Adrenal gland (tissue), 12 donors: ENCODE data around the gene OTULIN. TPM values are rescaled to one million over a fixed set of nuclear protein-coding genes. Genes with fewer than 3 reads are reported as not detected.

ENCODE experiments used
- DNase-seq, 7 donors: peaks; one replicate each; pipeline ENCODE4 v3.0.0-alpha.2; 2019 to 2020
- H3K27ac ChIP-seq, 5 donors: fragments of 200-600 bp; sonication (generic) in 4 of 5; 1 replicate in 3 of 5; 2 replicates in 2 of 5; pipeline versions ENCODE4 v1.5.1 to v1.8.0; 2016 to 2020; ENCODE audit warnings: mild to moderate bottlenecking in 1 of 5
- H3K27me3 ChIP-seq: fragments of 200-600 bp; 2 replicates; pipeline ENCODE4 v1.8.0; 2021
- H3K36me3 ChIP-seq, 2 donors: fragments of 200-600 bp; replicated peaks in 1 of 2; 1 replicate in 1 of 2; 2 replicates in 1 of 2; pipeline versions ENCODE4 v1.5.1 to v1.8.0; 2018 to 2022
- H3K4me1 ChIP-seq, 2 donors: fragments of 200-600 bp; replicated peaks in 1 of 2; 1 replicate in 1 of 2; 2 replicates in 1 of 2; pipeline versions ENCODE4 v1.5.1 to v1.8.0; 2018 to 2021
- H3K4me3 ChIP-seq, 4 donors: fragments of 200-600 bp; sonication (generic) in 3 of 4; one replicate each; pipeline ENCODE4 v1.5.1; 2016 to 2018
- H3K9me3 ChIP-seq, 3 donors: fragments of 200-600 bp; sonication (generic) in 1 of 3; replicated peaks in 1 of 3; 1 replicate in 2 of 3; 2 replicates in 1 of 3; pipeline versions ENCODE4 v1.5.1 to v1.8.0; 2016 to 2021
- CTCF ChIP-seq, 6 experiments: fragments of 450-650 bp in 4 of 6; fragments of 200-600 bp in 2 of 6; sonication (generic) in 1 of 6; IDR thresholded peaks; 1 replicate in 5 of 6; 2 replicates in 1 of 6; pipeline versions ENCODE4 v1.5.1 to v1.8.0; 2016 to 2021; ENCODE audit warnings: antibody characterized with exemption in 6 of 6, mild to moderate bottlenecking in 2 of 6, moderate library complexity in 1 of 6
- POLR2A ChIP-seq, 2 donors: fragments of 450-650 bp; IDR thresholded peaks; one replicate each; pipeline ENCODE4 v1.6.1; 2017; ENCODE audit warnings: antibody characterized with exemption in 2 of 2, mild to moderate bottlenecking in 2 of 2, moderate library complexity in 1 of 2
- WGBS, 4 donors: extraction: QIAGEN DNeasy Blood & Tissue Kit in 2 of 4; methylation state at CpG; one replicate each; pipeline versions ENCODE4 v1.1.5 to v1.1.7; 2013 to 2017; 5-methylcytosine and 5-hydroxymethylcytosine counted together
- intact Hi-C, 2 donors: fragments of 100-400 bp; cut with DNase I; formaldehyde crosslinking; loops; one replicate each; pipeline versions ENCODE4 v1.14.1 to v1.15.0; 2022 to 2023
- polyA plus RNA-seq, 3 donors: library from polyadenylated mRNA; stranded (reverse); fragments of 200-250 nt in 2 of 3; fragments of 350-450 nt in 1 of 3; fragmentation: Illumina TruSeq in 1 of 3; extraction: RNeasy Lipid Tissue Mini Kit (QIAGEN cat#74804) in 1 of 3; gene quantifications; one replicate each; pipeline ENCODE4 v1.2.3, GENCODE V29; 2013 to 2014
- total RNA-seq, 9 donors: library from RNA; depleted of rRNA in 4 of 9; stranded (reverse); fragments of >200 nt in 4 of 9; fragments of 120-200 nt in 1 of 9; fragmentation: NEBNext Ultra II Directional in 1 of 9; extraction: Animal tissue kit (Norgen Biotek cat#: 25700) in 1 of 9; gene quantifications; one replicate each; pipeline versions ENCODE4 v1.1.0 to v1.2.4, GENCODE V29; 2013 to 2023
- donor health status: healthy with polysubstance abuse.
- donor health status: Bipolar disorder and iron deficiency.
- donor health status: DM: yes; HTN: yes; CAD: no.
- donor health status: DM: no; HTN: no; CAD: no.
- donor health status: DM: no; HTN: no; CAD: no.
- donor health status: DM: yes; HTN: yes; CAD: no.

The OTULIN gene
- total and polyA plus RNA-seq, 12 donors, result 2.8 to 40.8 (median 20.4) TPM

GRCh38 chr5:14748180-14748900 lies 83.8 kb downstream of the OTULIN start:
- intact Hi-C loops, result no loop called here
- no peaks in the 10 kb centered on the region for H3K4me1 ChIP-seq
- H3K27ac ChIP-seq, result no peak overlapping the region
- TF ChIP-seq CTCF (IDR thresholded peaks at IDR 0.05), result no peak
- TF ChIP-seq POLR2A (IDR thresholded peaks at IDR 0.05), result no peak
- H3K27me3 ChIP-seq, result no peaks in the 10 kb centered on the region
- no peak for DNase-seq
- H3K9me3 ChIP-seq, result no peaks in the 10 kb centered on the region
- 84 to 94% (median 87%) methylated on average over 5 to 12 of the region's 12 CpGs for WGBS, 4 donors
- peaks cover 0 to 52% of the 10 kb centered on the region in 2 donors for H3K36me3 ChIP-seq
- H3K4me3 ChIP-seq, result no peak overlapping the region

Other genes with a start within 250 kb of the OTULIN start
- gene OTULINL, start 82.9 kb upstream of the OTULIN start, total RNA-seq, result 10 to 100 TPM in 5 of 9 donors, 1 to 10 TPM in 4; 3.9 to 76.9 (median 10.1) TPM
- 1 to 10 TPM; 2.6 to 5.7 (median 3.4) TPM for gene OTULINL, start 82.9 kb upstream of the OTULIN start, polyA plus RNA-seq
- gene ANKH, start 207.1 kb downstream of the OTULIN start, total RNA-seq, result 10 to 100 TPM in 8 of 9 donors, 1 to 10 TPM in 1; 4.8 to 45.6 (median 34.2) TPM
- gene ANKH, start 207.1 kb downstream of the OTULIN start, polyA plus RNA-seq, result 10 to 100 TPM; 15.0 to 17.5 (median 15.2) TPM